Muscle layer of colon (tissue), 2 donors: ENCODE measurements around the gene OTOP2.

ENCODE experiments used
- H3K27ac ChIP-seq: one replicate; pipeline ENCODE4 v1.7.0; 2013; ENCODE audit warnings: low read depth, mild to moderate bottlenecking, low read length, moderate library complexity
- H3K27me3 ChIP-seq, 2 donors: one replicate each; pipeline ENCODE4 v1.7.0; 2013; ENCODE audit warnings: low read length in 2 of 2, mild to moderate bottlenecking in 2 of 2; ENCODE audit not compliant: insufficient read depth in 2 of 2, control insufficient read depth in 1 of 2
- H3K36me3 ChIP-seq: one replicate; pipeline ENCODE4 v1.7.0; 2013; ENCODE audit warnings: mild to moderate bottlenecking, low read length; ENCODE audit not compliant: insufficient read depth
- H3K4me1 ChIP-seq: one replicate; pipeline ENCODE4 v1.7.0; 2013; ENCODE audit warnings: mild to moderate bottlenecking, low read length; ENCODE audit not compliant: insufficient read depth
- H3K4me3 ChIP-seq, 2 donors: one replicate each; pipeline ENCODE4 v1.7.0; 2013; ENCODE audit warnings: low read length in 2 of 2, low read depth in 1 of 2, mild to moderate bottlenecking in 1 of 2, moderate library complexity in 1 of 2
- H3K9ac ChIP-seq: one replicate; pipeline ENCODE4 v1.7.0; 2013; ENCODE audit warnings: low read length
- H3K9me3 ChIP-seq: one replicate; pipeline ENCODE4 v1.7.0; 2013; ENCODE audit warnings: mild to moderate bottlenecking, low read length
- donor health status: abdominal sarcoma.
- donor health status: Adenocarcinoma of cecum.

The OTOP2 gene

GRCh38 chr17:74888469-74888868 lies 35.6 kb upstream of the OTOP2 start:
- no peak overlapping the region for H3K9ac ChIP-seq
- no peaks in the 10 kb centered on the region for H3K4me1 ChIP-seq
- no peaks in the 10 kb centered on the region for H3K9me3 ChIP-seq
- H3K27me3 ChIP-seq: peaks cover 4 to 27% of the 10 kb centered on the region in 2 donors
- H3K27ac ChIP-seq: no peak overlapping the region
- H3K36me3 ChIP-seq: no peaks in the 10 kb centered on the region
- no peak overlapping the region for H3K4me3 ChIP-seq

GRCh38 chr17:74890554-74890953 lies 33.5 kb upstream of the OTOP2 start:
- Histone ChIP-seq H3K4me1 (no peaks in the 10 kb centered on the region), H3K27me3 (peaks cover 12 to 46% of the 10 kb centered on the region in 2 donors), H3K36me3 (no peaks in the 10 kb centered on the region), H3K27ac (no peak overlapping the region), H3K9me3 (no peaks in the 10 kb centered on the region), H3K9ac (no peak overlapping the region), H3K4me3 (no peak overlapping the region)

- Histone ChIP-seq H3K36me3 (no peaks in the 10 kb centered on the region), H3K4me3 (no peak overlapping the region), H3K27ac (no peak overlapping the region), H3K27me3 (peaks cover 12 to 49% of the 10 kb centered on the region in 2 donors), H3K9ac (no peak overlapping the region), H3K4me1 (no peaks in the 10 kb centered on the region), H3K9me3 (no peaks in the 10 kb centered on the region)
Measured at GRCh38 chr17:74892013-74892841, 31.8 kb upstream of the OTOP2 start.

GRCh38 chr17:74892974-74893911 lies 30.8 kb upstream of the OTOP2 start, which contains the start of gene FADS6:
TSS of gene FADS6 (minus strand) at chr17:74893633. CDS start at chr17:74893595, 38 bp downstream.
- Histone ChIP-seq H3K4me1 (no peaks in the 10 kb centered on the region), H3K27me3 (peaks cover 12 to 49% of the 10 kb centered on the region in 2 donors), H3K4me3 (peak within 1 kb of the TSS in 1 of 2 donors; percentile 41), H3K27ac (no peak within 1 kb of the TSS), H3K9ac (no peak within 1 kb of the TSS), H3K9me3 (no peaks in the 10 kb centered on the region), H3K36me3 (no peaks in the 10 kb centered on the region)

DNA sequence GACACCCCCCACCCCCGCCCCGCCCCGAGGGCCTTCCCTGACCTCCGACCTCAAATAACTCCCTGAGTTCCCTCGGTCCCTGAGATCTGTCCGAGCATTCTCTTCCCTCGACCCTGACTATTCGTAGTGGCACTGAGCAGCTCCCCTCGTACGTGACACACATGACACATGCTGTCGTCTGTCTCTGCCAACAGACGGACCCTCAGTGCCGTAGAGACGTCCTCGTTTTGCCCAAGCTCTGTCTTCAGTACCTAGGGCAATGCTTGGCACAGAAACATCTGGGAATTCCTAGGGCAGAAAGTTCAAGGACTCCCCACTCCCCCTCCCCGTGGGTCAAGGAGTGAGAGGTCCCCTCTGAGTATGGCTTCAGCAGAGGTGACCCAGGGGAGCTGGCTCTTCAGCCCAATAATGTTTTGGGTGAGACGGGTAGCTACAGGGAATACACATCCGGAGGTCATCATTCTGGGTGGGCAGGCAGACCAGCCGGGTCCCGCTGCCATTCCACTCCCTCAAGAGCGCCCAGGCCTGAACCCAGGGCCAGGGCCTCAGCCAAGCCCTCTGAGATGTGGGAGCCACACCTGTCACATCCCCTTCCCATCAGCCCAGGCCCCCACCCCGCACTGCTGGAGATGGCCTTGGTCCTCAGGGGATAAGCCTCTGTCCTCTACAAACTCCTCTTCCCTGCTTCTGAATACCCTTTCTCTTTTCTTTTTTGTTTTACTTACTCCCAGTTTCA lies 30.0 kb upstream of the OTOP2 start:
- H3K4me3 ChIP-seq: no peak overlapping the region
- H3K27ac ChIP-seq: no peak overlapping the region
- no peak overlapping the region for H3K9ac ChIP-seq
- H3K27me3 ChIP-seq: peaks cover 12 to 41% of the 10 kb centered on the region in 2 donors
- H3K4me1 ChIP-seq: no peaks in the 10 kb centered on the region
- H3K36me3 ChIP-seq: no peaks in the 10 kb centered on the region
- no peaks in the 10 kb centered on the region for H3K9me3 ChIP-seq

DNA sequence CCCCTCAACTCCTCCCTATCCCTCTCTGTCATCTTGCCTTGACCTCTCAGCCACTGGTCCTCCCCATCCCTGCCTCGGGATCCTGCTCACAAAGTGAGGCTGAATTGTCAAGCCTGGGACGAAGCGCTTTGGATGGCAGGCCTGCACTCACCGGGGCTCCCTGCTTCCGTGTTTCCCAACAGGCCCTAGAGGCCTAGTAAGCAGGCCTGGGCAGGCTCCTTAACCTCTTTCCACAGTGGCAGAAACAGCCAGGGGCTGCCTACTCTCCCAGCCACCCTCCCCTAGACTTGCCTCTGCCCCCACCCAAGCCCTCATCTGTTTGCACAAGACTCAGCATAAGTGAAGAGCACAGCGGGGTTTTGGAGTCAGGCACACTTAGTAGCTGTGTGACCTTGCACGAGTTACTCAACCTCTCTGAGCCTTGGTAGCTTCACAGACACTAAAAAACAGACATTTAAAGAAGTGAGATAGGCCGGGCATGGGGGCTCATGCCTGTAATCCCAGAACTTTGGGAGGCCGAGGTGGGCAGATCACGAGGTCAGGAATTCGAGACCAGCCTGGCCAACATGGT lies 25.6 kb upstream of the OTOP2 start:
- H3K9ac ChIP-seq: no peak overlapping the region
- H3K36me3 ChIP-seq: no peaks in the 10 kb centered on the region
- H3K27me3 ChIP-seq: peaks cover 8 to 36% of the 10 kb centered on the region in 2 donors
- no peaks in the 10 kb centered on the region for H3K9me3 ChIP-seq
- no peak overlapping the region for H3K27ac ChIP-seq
- H3K4me3 ChIP-seq: no peak overlapping the region
- H3K4me1 ChIP-seq: no peaks in the 10 kb centered on the region

DNA sequence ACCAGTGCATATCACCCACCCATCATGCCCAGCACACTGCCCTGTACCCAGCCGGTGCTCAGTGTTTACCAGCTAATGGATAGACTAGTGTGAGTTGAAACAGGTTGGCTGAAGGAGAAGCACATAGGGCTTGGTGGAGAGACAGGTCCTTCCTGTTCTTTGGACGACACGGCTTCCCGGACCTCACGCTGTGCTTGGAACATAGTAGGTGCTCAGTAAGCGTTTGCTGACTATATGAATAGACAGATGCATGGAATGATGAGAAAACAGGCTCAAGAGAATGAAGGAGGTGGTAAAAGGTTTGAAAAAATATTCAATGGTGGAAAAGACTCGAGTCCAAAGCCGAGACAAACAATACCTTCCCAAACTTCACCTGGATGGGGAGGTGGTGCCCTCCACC lies 23.9 kb upstream of the OTOP2 start:
- Histone ChIP-seq H3K36me3 (no peaks in the 10 kb centered on the region), H3K4me1 (no peaks in the 10 kb centered on the region), H3K9me3 (no peaks in the 10 kb centered on the region), H3K27me3 (peaks cover 0 to 30% of the 10 kb centered on the region in 2 donors), H3K4me3 (no peak overlapping the region), H3K9ac (no peak overlapping the region), H3K27ac (no peak overlapping the region)

GRCh38 chr17:74901353-74902135 lies 22.5 kb upstream of the OTOP2 start:
- peaks cover 0 to 25% of the 10 kb centered on the region in 2 donors for H3K27me3 ChIP-seq
- no peak overlapping the region for H3K4me3 ChIP-seq
- no peaks in the 10 kb centered on the region for H3K9me3 ChIP-seq
- H3K27ac ChIP-seq: no peak overlapping the region
- no peak overlapping the region for H3K9ac ChIP-seq
- no peaks in the 10 kb centered on the region for H3K4me1 ChIP-seq
- no peaks in the 10 kb centered on the region for H3K36me3 ChIP-seq

- Histone ChIP-seq H3K4me3 (no peak overlapping the region), H3K36me3 (no peaks in the 10 kb centered on the region), H3K9ac (no peak overlapping the region), H3K27me3 (peaks cover 0 to 25% of the 10 kb centered on the region in 2 donors), H3K27ac (no peak overlapping the region), H3K9me3 (no peaks in the 10 kb centered on the region), H3K4me1 (no peaks in the 10 kb centered on the region)
Measured at GRCh38 chr17:74903034-74903433, 21.0 kb upstream of the OTOP2 start.

DNA sequence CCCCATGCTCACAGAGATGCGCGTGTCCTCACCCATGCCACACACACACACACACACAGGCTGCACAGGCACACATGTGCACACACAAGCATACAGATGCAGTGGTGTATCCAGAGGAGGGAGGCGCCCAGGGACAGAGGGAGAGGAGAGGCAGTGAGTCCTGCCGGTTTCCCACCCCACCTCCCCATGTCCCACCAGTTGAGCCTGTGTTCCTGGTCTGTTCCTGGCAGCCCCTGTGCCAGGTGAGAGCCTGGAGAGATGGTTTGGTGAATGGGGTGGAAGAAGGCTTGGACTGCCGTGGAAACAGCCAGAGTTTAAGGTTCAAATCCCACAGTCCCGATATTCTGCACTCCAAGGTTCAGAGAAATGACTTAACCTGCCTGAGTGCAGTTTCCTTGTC lies 20.4 kb upstream of the OTOP2 start:
- Histone ChIP-seq H3K36me3 (no peaks in the 10 kb centered on the region), H3K9me3 (no peaks in the 10 kb centered on the region), H3K27me3 (peaks cover 0 to 25% of the 10 kb centered on the region in 2 donors), H3K27ac (no peak overlapping the region), H3K4me1 (no peaks in the 10 kb centered on the region), H3K4me3 (no peak overlapping the region), H3K9ac (no peak overlapping the region)
